Measurements from ENCODE around the gene DDX3X.

DDX3X gene

DNA sequence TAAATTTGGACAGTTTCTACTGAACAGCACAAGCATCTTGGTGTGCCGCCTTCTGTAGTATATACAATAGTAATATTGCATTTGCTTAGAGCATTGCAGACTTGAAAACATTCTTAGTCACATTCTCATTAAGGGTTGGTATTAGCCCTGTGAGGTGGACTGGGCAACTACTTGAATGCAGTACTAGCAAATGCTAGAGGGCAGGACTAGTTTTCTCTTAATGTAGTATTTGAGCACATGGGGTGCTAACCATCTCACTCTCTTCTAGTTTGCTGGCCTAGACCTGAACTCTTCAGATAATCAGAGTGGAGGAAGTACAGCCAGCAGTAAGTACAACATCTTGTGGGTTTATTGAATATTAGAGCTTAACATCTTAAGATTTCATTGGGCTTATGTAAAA, 3.2 kb downstream of the DDX3X start:
- TF ChIP-seq GATA3 (IDR thresholded peaks at IDR 0.05; ENCODE audit: low read depth, low read length) (no peak), GATA2 (IDR thresholded peaks at IDR 0.05; ENCODE audit: low read depth, low read length) (no peak)

DNA sequence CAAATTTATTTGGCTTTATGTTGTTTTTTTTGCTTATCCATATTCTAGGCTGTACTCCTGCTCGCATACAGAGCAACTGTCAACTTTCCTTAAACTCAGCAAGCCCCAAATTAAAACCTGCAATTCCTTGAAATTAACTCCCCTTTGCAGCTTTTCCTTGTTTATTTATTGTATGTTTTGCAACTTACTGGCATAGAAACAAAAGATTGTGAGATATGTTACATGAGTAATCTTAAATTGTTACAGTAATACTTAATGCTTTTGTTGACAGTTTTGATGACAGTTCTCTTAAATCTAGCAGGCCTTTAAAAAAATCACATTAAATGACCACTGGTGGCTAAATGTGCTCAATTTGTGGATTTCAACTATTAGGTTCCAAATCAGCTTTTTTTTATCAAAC, 4.5 kb downstream of the DDX3X start:
- TF ChIP-seq GATA3 (IDR thresholded peaks at IDR 0.05; ENCODE audit: low read depth, low read length): no peak
- TF ChIP-seq GATA2 (IDR thresholded peaks at IDR 0.05; ENCODE audit: low read depth, low read length): no peak

GRCh38 chrX:41339148-41339547, 5.2 kb downstream of the DDX3X start:
- no peak for TF ChIP-seq GATA3 (IDR thresholded peaks at IDR 0.05; ENCODE audit: low read depth, low read length)
- no peak for TF ChIP-seq GATA2 (IDR thresholded peaks at IDR 0.05; ENCODE audit: low read depth, low read length)

GRCh38 chrX:41344053-41344452, 10.1 kb downstream of the DDX3X start:
- TF ChIP-seq GATA3 (IDR thresholded peaks at IDR 0.05; ENCODE audit: low read depth, low read length) (no peak), GATA2 (IDR thresholded peaks at IDR 0.05; ENCODE audit: low read depth, low read length) (no peak)

GRCh38 chrX:41347186-41347585, 13.2 kb downstream of the DDX3X start:
- TF ChIP-seq GATA2 (IDR thresholded peaks at IDR 0.05; ENCODE audit: low read depth, low read length): no peak
- TF ChIP-seq GATA3 (IDR thresholded peaks at IDR 0.05; ENCODE audit: low read depth, low read length): no peak

DNA sequence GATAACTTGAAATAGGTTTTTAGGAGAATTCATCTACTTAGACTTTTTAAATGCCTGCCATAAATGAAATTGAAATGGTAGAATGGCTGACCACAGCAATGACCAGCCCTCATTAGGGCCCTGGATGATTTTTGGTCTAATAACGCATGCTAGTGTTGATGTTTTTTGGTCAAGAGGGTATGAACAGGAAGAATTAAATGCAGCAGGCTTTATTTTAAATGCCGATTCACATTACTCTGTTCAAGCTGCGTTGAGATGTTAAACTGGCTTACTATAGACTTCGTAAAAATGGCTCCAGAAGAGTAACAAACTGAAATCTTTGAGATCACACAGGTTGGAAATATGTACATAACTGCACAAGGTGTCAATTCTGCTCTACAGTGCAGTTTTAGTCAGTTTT, 14.6 kb downstream of the DDX3X start:
- no peak for TF ChIP-seq GATA2 (IDR thresholded peaks at IDR 0.05; ENCODE audit: low read depth, low read length)
- no peak for TF ChIP-seq GATA3 (IDR thresholded peaks at IDR 0.05; ENCODE audit: low read depth, low read length)

- no peak for TF ChIP-seq GATA2 (IDR thresholded peaks at IDR 0.05; ENCODE audit: low read depth, low read length)
- TF ChIP-seq GATA3 (IDR thresholded peaks at IDR 0.05; ENCODE audit: low read depth, low read length): no peak
These were observed 16.4 kb downstream of the DDX3X start for GRCh38 chrX:41350150-41350975.

GRCh38 chrX:41350976-41351569, 17.1 kb downstream of the DDX3X start:
- no peak for TF ChIP-seq GATA3 (IDR thresholded peaks at IDR 0.05; ENCODE audit: low read depth, low read length)
- TF ChIP-seq GATA2 (IDR thresholded peaks at IDR 0.05; ENCODE audit: low read depth, low read length): no peak

DNA sequence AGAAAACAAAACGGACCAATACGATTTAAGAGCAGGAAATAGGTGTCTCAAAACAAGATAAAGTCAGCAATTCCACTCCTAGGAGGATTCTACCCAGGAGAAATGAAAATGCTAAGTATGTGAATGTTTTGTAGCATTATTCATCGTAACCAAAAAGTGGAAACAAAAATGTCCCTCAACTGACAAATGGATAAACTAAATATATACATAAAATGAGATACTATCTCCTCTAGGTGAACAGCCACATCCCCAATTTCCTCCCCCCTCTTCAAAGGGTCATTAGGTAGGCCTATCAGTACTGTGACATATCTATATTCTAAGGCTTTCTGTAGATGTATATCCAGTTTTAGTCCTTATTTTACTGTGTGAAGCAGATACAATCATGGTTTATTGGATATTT, 18.0 kb downstream of the DDX3X start:
- TF ChIP-seq GATA2 (IDR thresholded peaks at IDR 0.05; ENCODE audit: low read depth, low read length) (no peak), GATA3 (IDR thresholded peaks at IDR 0.05; ENCODE audit: low read depth, low read length) (no peak)

DNA sequence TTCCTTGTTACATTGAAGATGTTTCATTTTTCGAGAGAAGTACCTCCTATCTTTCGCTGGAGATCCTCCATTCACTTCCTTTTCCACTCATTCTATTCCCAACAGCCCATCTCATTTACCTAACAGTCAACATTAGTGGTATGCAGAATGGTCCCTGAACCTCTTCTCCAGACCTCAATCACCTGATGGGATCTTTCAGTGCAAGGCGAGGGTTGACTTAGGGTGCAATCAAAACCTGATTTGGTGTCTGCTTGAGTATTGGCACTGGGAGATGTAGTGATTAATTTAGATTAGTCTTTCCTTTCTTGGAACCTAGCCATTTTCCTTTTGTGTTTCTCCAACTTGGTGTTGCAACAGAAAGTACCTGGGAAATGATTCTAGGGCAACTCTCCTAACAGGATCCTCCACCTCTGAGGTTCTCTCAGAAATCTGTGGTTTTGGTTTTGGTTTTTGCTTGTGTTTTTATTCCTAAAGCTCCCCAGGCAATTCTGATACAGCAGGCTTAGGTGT, 18.4 kb downstream of the DDX3X start:
- TF ChIP-seq GATA3 (IDR thresholded peaks at IDR 0.05; ENCODE audit: low read depth, low read length) (no peak), GATA2 (IDR thresholded peaks at IDR 0.05; ENCODE audit: low read depth, low read length) (no peak)

- TF ChIP-seq GATA3 (IDR thresholded peaks at IDR 0.05; ENCODE audit: low read depth, low read length) (no peak), GATA2 (IDR thresholded peaks at IDR 0.05; ENCODE audit: low read depth, low read length) (no peak)
These were observed 20.0 kb downstream of the DDX3X start for GRCh38 chrX:41353985-41354384.

- TF ChIP-seq GATA2 (IDR thresholded peaks at IDR 0.05; ENCODE audit: low read depth, low read length) (no peak), GATA3 (IDR thresholded peaks at IDR 0.05; ENCODE audit: low read depth, low read length) (no peak)
These were observed 35.2 kb downstream of the DDX3X start for GRCh38 chrX:41369152-41369551.

DNA sequence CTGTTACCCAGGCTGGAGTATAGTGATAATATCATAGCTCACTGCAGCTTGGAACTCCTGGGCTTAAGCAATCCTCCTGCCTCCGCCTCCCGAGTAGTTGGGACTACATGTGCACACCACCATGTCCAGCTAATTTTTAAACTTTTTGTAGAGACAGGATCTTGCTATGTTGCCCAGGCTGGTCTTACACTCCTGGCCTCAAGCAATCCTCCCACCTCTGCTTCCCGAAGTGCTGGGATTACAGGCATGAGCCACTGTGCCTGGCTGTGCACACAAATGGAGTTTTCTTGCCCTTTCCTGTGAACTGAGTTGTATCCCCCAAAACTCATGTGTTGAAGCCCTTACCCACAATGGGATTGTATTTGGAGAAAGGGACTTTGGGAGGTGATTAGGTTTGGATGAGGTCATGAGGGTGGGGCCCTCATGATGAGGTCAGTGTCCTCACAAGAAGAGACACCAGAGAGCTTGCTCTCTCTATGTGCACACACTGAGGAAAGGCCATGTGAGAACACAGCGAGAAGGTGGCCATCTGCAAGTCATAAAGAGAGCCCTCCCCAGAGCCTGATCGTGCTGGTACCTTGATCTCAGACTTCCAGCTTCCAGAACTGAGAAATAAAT, 40.1 kb downstream of the DDX3X start:
- TF ChIP-seq GATA3 (IDR thresholded peaks at IDR 0.05; ENCODE audit: low read depth, low read length) (no peak), GATA2 (IDR thresholded peaks at IDR 0.05; ENCODE audit: low read depth, low read length) (no peak)

GRCh38 chrX:41377624-41378023, 43.7 kb downstream of the DDX3X start:
- no peak for TF ChIP-seq GATA3 (IDR thresholded peaks at IDR 0.05; ENCODE audit: low read depth, low read length)
- no peak for TF ChIP-seq GATA2 (IDR thresholded peaks at IDR 0.05; ENCODE audit: low read depth, low read length)

GRCh38 chrX:41381685-41382084, 47.7 kb downstream of the DDX3X start:
- TF ChIP-seq GATA2 (IDR thresholded peaks at IDR 0.05; ENCODE audit: low read depth, low read length) (no peak), GATA3 (IDR thresholded peaks at IDR 0.05; ENCODE audit: low read depth, low read length) (no peak)
